ENCODE measurements around the gene ZSCAN23.
"Not testable (repeated sequence)": the region's sequence is repeated elsewhere in the genome, so short reads cannot be mapped to it uniquely, and the experiment has no call there.

Gene ZSCAN23

DNA sequence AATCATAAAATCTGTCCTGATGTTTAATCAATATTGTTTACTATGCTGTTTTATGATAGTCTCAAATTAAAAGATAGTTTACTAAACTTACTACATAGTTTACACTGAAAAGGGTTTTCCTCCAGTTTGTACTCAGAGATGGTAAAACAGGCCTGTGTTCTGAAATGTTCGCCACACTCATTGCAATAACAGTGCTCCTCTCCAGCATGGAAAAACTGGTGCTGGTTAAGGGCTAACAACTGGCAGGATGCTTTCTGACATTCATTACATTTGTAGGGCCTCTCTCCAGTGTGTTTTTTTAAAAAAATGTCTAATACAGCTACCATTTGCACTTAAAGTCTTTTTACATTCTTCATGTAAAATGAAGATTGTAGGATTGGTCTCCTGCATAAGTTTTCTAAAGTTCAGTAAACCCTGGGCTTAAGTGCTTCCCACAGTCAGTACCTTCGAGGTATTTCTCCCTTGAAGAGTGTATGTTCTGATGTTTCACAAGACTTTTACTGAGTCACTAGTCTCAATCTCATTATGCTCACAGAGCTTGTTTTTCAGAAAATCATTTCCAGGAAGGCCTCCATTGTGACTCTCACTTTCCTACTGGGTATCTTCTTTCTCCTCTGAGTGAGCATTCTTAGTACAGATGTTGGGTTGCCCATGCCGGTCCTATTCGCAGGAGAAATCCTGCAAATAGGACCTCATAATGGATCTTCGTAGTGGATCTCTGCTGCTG, 35.1 kb downstream of the ZSCAN23 start:
- no peak overlapping the region for H3K4me3 ChIP-seq (ENCODE audit: control insufficient read depth, low read depth, low read length)
- peak; percentile 15 for DNase-seq (ENCODE audit: low read depth)
- no peak for TF ChIP-seq CTCF (conservative IDR thresholded peaks at IDR 0.05; ENCODE audit: control insufficient read depth, insufficient read depth, low read depth, low read length)

- no peak overlapping the region for H3K4me3 ChIP-seq (ENCODE audit: control insufficient read depth, low read depth, low read length)
- TF ChIP-seq CTCF (conservative IDR thresholded peaks at IDR 0.05; ENCODE audit: control insufficient read depth, insufficient read depth, low read depth, low read length) = no peak
- DNase-seq (ENCODE audit: low read depth) = no peak
These were observed 35.9 kb downstream of the ZSCAN23 start for GRCh38 chr6:28407401-28407800.

GRCh38 chr6:28403923-28404322, 39.4 kb downstream of the ZSCAN23 start:
- H3K4me3 ChIP-seq (ENCODE audit: control insufficient read depth, low read depth, low read length); DNase-seq (ENCODE audit: low read depth): not testable (repeated sequence)

- no peak for DNase-seq (ENCODE audit: low read depth)
- H3K4me3 ChIP-seq (ENCODE audit: control insufficient read depth, low read depth, low read length) = no peak overlapping the region
- TF ChIP-seq CTCF (conservative IDR thresholded peaks at IDR 0.05; ENCODE audit: control insufficient read depth, insufficient read depth, low read depth, low read length) = no peak
These were observed 41.1 kb downstream of the ZSCAN23 start for GRCh38 chr6:28402197-28402596.

GRCh38 chr6:28401172-28401571, 42.1 kb downstream of the ZSCAN23 start:
- no peak overlapping the region for H3K4me3 ChIP-seq (ENCODE audit: control insufficient read depth, low read depth, low read length)
- DNase-seq (ENCODE audit: low read depth) = peak; percentile 69
- no peak for TF ChIP-seq CTCF (conservative IDR thresholded peaks at IDR 0.05; ENCODE audit: control insufficient read depth, insufficient read depth, low read depth, low read length)

DNA sequence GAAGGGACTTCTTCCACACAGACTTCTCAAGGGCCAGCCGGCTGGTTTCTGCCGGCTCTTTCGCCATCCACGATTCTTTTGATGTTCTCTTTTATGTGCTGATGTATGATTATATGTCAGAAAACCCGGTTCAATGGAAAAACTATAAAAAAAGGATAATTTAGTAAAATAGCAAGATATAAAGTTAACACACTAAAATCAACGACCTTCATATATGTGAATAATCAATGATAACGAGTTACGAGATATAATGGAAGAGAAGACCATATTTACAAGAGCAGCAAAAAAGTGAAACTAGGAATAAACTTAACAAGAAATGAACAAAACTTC, 43.2 kb downstream of the ZSCAN23 start:
- TF ChIP-seq CTCF (conservative IDR thresholded peaks at IDR 0.05; ENCODE audit: control insufficient read depth, insufficient read depth, low read depth, low read length) = no peak
- no peak for DNase-seq (ENCODE audit: low read depth)
- peak overlapping the region; percentile 95 for H3K4me3 ChIP-seq (ENCODE audit: control insufficient read depth, low read depth, low read length)

- peak; percentile 47 for TF ChIP-seq CTCF (conservative IDR thresholded peaks at IDR 0.05; ENCODE audit: control insufficient read depth, insufficient read depth, low read depth, low read length)
- peak within 1 kb of the TSS; percentile 95 for H3K4me3 ChIP-seq (ENCODE audit: control insufficient read depth, low read depth, low read length)
- DNase-seq (ENCODE audit: low read depth) = peak; percentile 90
These were observed 43.8 kb downstream of the ZSCAN23 start, which contains the start of gene ZSCAN12 for GRCh38 chr6:28399350-28400121. ZSCAN12 (minus strand) TSS chr6:28399747; CDS start chr6:28398405, 1,342 bp downstream.

Measured in fibroblast of mammary gland (primary cell).